Erythroblast (primary cell): ENCODE measurements around the gene ACVR1.

Experiments used
- GATA1 ChIP-seq: IDR thresholded peaks from 2 replicates; pipeline ENCODE4 v1.6.1; 2011; ENCODE audit warnings: low read depth, mild to moderate bottlenecking, control low read depth, low read length, moderate library complexity
- POLR2A ChIP-seq: IDR thresholded peaks from 2 replicates; pipeline ENCODE4 v1.6.1; 2011; ENCODE audit warnings: mild to moderate bottlenecking, low read length

DNA sequence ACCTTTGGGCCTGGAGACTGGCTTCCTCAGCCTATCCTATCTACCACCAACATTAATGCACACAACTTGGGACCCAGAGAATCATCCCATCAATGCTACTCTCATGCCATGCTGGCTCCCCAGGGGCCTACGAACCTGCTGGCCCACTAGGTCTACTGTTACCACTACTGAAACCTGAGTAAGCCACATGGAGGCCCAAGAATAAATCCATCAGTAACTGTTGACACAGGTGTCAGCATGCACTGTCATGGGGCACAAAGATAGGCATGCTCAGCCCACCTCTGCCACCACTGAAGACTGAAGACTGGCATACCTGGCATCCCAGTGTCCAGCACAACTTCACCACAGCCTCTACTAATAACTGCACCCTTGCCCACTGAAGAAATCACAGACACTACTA is 176.3 kb downstream of the ACVR1 start:
- TF ChIP-seq POLR2A, result no peak
- TF ChIP-seq GATA1, result no peak
